HG03025 (cell line): ENCODE data around the gene SNTB2.

ENCODE experiments used
- ATAC-seq: cut with Tn5 transposase; IDR thresholded peaks from one replicate; pipeline ENCODE4 v1.9.1; 2021; ENCODE audit warnings: mild to moderate bottlenecking, moderate library complexity; ENCODE audit not compliant: unreplicated experiment, low FRiP score

The SNTB2 gene

GRCh38 chr16:69179328-69180010 lies 7.5 kb upstream of the SNTB2 start:
- ATAC-seq, result no peak

- ATAC-seq, result no peak
Observed at GRCh38 chr16:69180011-69180338, 7.0 kb upstream of the SNTB2 start.

- ATAC-seq, result no peak
Observed at GRCh38 chr16:69182730-69183416, 4.1 kb upstream of the SNTB2 start.

- peak; percentile 38 for ATAC-seq
Observed at GRCh38 chr16:69187446-69188235, 677 bp downstream of the SNTB2 start.

GRCh38 chr16:69188236-69188549 lies 1.2 kb downstream of the SNTB2 start:
- ATAC-seq, result no peak

- ATAC-seq, result no peak
Observed at GRCh38 chr16:69188716-69189115, 1.8 kb downstream of the SNTB2 start.

- ATAC-seq, result no peak
Observed at GRCh38 chr16:69190046-69190588, 3.2 kb downstream of the SNTB2 start.

GRCh38 chr16:69190598-69190997 lies 3.6 kb downstream of the SNTB2 start:
- ATAC-seq, result no peak

- no peak for ATAC-seq
Observed at GRCh38 chr16:69191136-69191535, 4.2 kb downstream of the SNTB2 start.

GRCh38 chr16:69193855-69194254 lies 6.9 kb downstream of the SNTB2 start:
- no peak for ATAC-seq

- no peak for ATAC-seq
Observed at GRCh38 chr16:69194488-69194887, 7.5 kb downstream of the SNTB2 start.

- ATAC-seq, result no peak
Observed at GRCh38 chr16:69195369-69196029, 8.5 kb downstream of the SNTB2 start.

GRCh38 chr16:69197573-69197972 lies 10.6 kb downstream of the SNTB2 start:
- no peak for ATAC-seq

- no peak for ATAC-seq
Observed at GRCh38 chr16:69199382-69199781, 12.4 kb downstream of the SNTB2 start.

GRCh38 chr16:69201291-69201690 lies 14.3 kb downstream of the SNTB2 start:
- ATAC-seq, result no peak

- ATAC-seq, result no peak
Observed at GRCh38 chr16:69201787-69202186, 14.8 kb downstream of the SNTB2 start.

GRCh38 chr16:69204172-69204571 lies 17.2 kb downstream of the SNTB2 start:
- ATAC-seq, result no peak

GRCh38 chr16:69209735-69210134 lies 22.8 kb downstream of the SNTB2 start:
- no peak for ATAC-seq

GRCh38 chr16:69217433-69217832 lies 30.5 kb downstream of the SNTB2 start:
- ATAC-seq, result no peak

GRCh38 chr16:69219279-69219678 lies 32.3 kb downstream of the SNTB2 start:
- ATAC-seq, result no peak

- no peak for ATAC-seq
Observed at GRCh38 chr16:69223882-69224281, 36.9 kb downstream of the SNTB2 start.
